Chondrocyte (in vitro differentiated cells): ENCODE measurements around the gene EPC1. TPM values are rescaled to one million over a fixed set of nuclear protein-coding genes. Genes with fewer than 3 reads are reported as not detected.
A peak's percentile ranks its signal among the peaks of the same experiment; 100 is the strongest.
"Not testable (repeated sequence)": the region's sequence is repeated elsewhere in the genome, so short reads cannot be mapped to it uniquely, and the experiment has no call there.

ENCODE experiments used
- DNase-seq: peaks from one replicate; pipeline ENCODE4 v3.0.0; 2021; ENCODE audit warnings: mixed read lengths, low spot score
- H3K27ac Mint-ChIP-seq: one replicate; pipeline ENCODE4 v1.8.0; 2021; ENCODE audit warnings: mild to moderate bottlenecking, moderate library complexity, mixed read lengths; ENCODE audit not compliant: unreplicated experiment
- H3K27me3 Mint-ChIP-seq: 2 replicates; pipeline ENCODE4 v1.8.0; 2021; ENCODE audit warnings: low read depth, mixed read lengths
- H3K36me3 Mint-ChIP-seq: 2 replicates; pipeline ENCODE4 v1.8.0; 2021; ENCODE audit warnings: low read depth, mixed read lengths
- H3K4me1 Mint-ChIP-seq: 2 replicates; pipeline ENCODE4 v1.8.0; 2021; ENCODE audit warnings: low read depth, mild to moderate bottlenecking, mixed read lengths
- H3K4me3 Mint-ChIP-seq: one replicate; pipeline ENCODE4 v1.8.0; 2021; ENCODE audit warnings: mild to moderate bottlenecking, moderate library complexity, mixed read lengths; ENCODE audit not compliant: unreplicated experiment
- H3K9me3 Mint-ChIP-seq: 2 replicates; pipeline ENCODE4 v1.8.0; 2021; ENCODE audit warnings: low read depth, mixed read lengths
- CTCF ChIP-seq: fragments of 200-600 bp; sonication (generic); IDR thresholded peaks from 2 replicates; pipeline ENCODE4 v1.5.0; 2021; ENCODE audit warnings: antibody characterized with exemption, mild to moderate bottlenecking, moderate library complexity
- total RNA-seq: library from RNA; stranded (reverse); gene quantifications from 3 replicates; pipeline ENCODE4 v1.2.1, GENCODE V29; 2021

Gene EPC1
- total RNA-seq, 1 donor from 2014 or later: 22.0 TPM

GRCh38 chr10:32367793-32368453, 21.0 kb upstream of the EPC1 start:
- peak overlapping the region; percentile 64 for H3K27ac Mint-ChIP-seq
- no peaks in the 10 kb centered on the region for H3K27me3 Mint-ChIP-seq
- TF ChIP-seq CTCF: peak; percentile 92
- peaks cover 5% of the 10 kb centered on the region for H3K36me3 Mint-ChIP-seq
- H3K4me1 Mint-ChIP-seq: peaks cover 26% of the 10 kb centered on the region
- H3K4me3 Mint-ChIP-seq: no peak overlapping the region
- H3K9me3 Mint-ChIP-seq: no peaks in the 10 kb centered on the region
- DNase-seq: no peak

GRCh38 chr10:32366588-32366987, 19.6 kb upstream of the EPC1 start:
- H3K4me1 Mint-ChIP-seq: peaks cover 27% of the 10 kb centered on the region
- no peak for TF ChIP-seq CTCF
- no peaks in the 10 kb centered on the region for H3K27me3 Mint-ChIP-seq
- H3K36me3 Mint-ChIP-seq: peaks cover 1% of the 10 kb centered on the region
- no peak overlapping the region for H3K27ac Mint-ChIP-seq
- H3K9me3 Mint-ChIP-seq: no peaks in the 10 kb centered on the region
- no peak overlapping the region for H3K4me3 Mint-ChIP-seq
- no peak for DNase-seq

- Mint-ChIP-seq H3K27me3 (no peaks in the 10 kb centered on the region), H3K36me3 (peaks cover 1% of the 10 kb centered on the region), H3K4me1 (peaks cover 26% of the 10 kb centered on the region), H3K4me3 (no peak overlapping the region), H3K27ac (no peak overlapping the region), H3K9me3 (no peaks in the 10 kb centered on the region)
- TF ChIP-seq CTCF: no peak
- no peak for DNase-seq
These were observed 19.2 kb upstream of the EPC1 start for GRCh38 chr10:32366111-32366510.

- not testable (repeated sequence) for H3K4me3 Mint-ChIP-seq, H3K27me3 Mint-ChIP-seq, H3K9me3 Mint-ChIP-seq, H3K27ac Mint-ChIP-seq, DNase-seq, H3K36me3 Mint-ChIP-seq
- peaks cover 24% of the 10 kb centered on the region for H3K4me1 Mint-ChIP-seq
These were observed 18.4 kb upstream of the EPC1 start for GRCh38 chr10:32365404-32365803.

GRCh38 chr10:32362571-32362970, 15.6 kb upstream of the EPC1 start:
- peak overlapping the region; percentile 1 for H3K27ac Mint-ChIP-seq
- TF ChIP-seq CTCF: no peak
- no peaks in the 10 kb centered on the region for H3K27me3 Mint-ChIP-seq
- peaks cover 4% of the 10 kb centered on the region for H3K36me3 Mint-ChIP-seq
- H3K4me1 Mint-ChIP-seq: peaks cover 12% of the 10 kb centered on the region
- no peak overlapping the region for H3K4me3 Mint-ChIP-seq
- no peak for DNase-seq
- no peaks in the 10 kb centered on the region for H3K9me3 Mint-ChIP-seq

GRCh38 chr10:32360884-32361283, 13.9 kb upstream of the EPC1 start:
- peaks cover 13% of the 10 kb centered on the region for H3K4me1 Mint-ChIP-seq
- peaks cover 7% of the 10 kb centered on the region for H3K36me3 Mint-ChIP-seq
- H3K27me3 Mint-ChIP-seq: no peaks in the 10 kb centered on the region
- TF ChIP-seq CTCF: no peak
- no peak overlapping the region for H3K4me3 Mint-ChIP-seq
- DNase-seq: no peak
- no peaks in the 10 kb centered on the region for H3K9me3 Mint-ChIP-seq
- no peak overlapping the region for H3K27ac Mint-ChIP-seq
